NOMO-1 (cell line): ENCODE measurements around the gene ELL.
A peak's percentile ranks its signal among the peaks of the same experiment; 100 is the strongest.

Source experiments
- DNase-seq, 2 experiments: peaks; one replicate each; lab custom pipeline; 2025; ENCODE audit not compliant: unreplicated experiment in 2 of 2; lab: John Stamatoyannopoulos, UW

Gene ELL

GRCh38 chr19:18474366-18474887 is 47.4 kb downstream of the ELL start:
- DNase-seq, result no peak

- DNase-seq, result no peak
Observed at GRCh38 chr19:18473706-18474087, 48.2 kb downstream of the ELL start.

DNA sequence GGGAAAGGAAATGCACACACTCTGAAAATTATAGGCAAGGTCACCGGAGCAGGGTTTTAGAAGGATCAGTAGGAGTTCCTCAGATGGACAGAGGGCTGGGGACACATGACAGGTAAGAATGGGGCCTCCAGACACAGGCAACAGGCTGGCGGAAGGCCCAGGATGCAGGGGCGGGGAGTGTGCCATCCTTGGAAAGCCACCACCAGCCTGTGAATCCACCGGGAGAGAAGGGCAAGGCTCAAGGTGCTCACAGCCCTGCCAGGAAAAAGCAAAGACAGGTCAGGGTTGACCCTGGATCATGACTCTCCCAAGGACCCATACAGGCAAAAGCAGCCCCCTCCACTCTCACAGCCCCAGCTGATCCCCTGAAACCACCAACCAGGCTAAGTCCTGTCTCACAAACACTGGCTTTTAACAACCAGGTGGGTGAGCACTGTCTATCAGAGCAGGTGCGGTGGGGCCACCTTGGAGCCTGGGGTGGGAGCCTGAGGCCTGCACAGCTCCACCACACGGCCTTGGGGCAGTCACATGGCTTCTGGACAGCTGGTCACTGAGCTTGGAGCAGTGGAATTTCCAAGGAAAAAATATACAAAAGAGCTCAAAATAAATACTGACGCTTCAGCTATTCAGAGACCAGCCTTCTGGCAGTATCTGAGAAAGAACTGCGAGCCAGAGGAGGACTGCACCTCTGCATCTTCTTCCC is 48.7 kb downstream of the ELL start:
- no peak for DNase-seq

GRCh38 chr19:18470787-18471186 is 51.1 kb downstream of the ELL start:
- DNase-seq, result no peak

DNA sequence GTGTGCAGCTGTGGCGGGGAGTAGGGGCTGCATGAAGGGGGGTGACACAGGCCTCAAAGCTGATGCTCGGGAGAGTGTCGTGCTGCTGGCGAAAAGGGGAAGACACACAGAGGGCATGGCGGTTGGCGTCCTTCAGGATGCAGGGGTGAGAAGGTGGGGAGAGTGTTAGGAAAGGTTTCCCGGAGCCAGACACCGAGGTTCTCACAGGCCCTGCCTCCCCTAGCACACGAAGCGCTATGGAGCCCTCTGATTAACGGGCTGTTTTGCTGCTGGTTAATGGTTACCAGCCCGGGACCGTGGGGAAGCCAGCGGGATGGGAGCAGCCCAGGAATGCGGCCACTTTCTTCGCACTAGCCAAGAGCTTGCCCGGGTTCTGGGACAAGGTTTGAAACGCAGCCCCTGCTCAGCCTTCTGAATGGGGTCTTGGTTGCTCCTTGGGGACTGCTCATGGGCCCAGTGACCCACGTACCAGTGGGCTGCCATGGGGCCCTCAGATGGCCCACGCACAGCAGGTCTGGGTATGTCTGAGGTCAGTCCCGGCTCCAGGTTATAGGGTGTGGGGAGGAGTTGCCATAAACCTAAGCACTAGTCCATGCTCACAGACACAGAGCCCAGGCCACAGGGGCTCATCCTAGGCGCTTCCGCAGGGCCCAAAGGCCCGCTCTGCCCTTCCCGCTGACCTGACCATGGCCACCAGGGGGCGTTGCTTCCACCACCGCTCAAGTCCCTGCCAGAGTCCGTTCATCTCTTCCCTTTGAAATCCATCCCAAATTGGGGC is 52.6 kb downstream of the ELL start:
- peak; percentile 38 for DNase-seq

DNA sequence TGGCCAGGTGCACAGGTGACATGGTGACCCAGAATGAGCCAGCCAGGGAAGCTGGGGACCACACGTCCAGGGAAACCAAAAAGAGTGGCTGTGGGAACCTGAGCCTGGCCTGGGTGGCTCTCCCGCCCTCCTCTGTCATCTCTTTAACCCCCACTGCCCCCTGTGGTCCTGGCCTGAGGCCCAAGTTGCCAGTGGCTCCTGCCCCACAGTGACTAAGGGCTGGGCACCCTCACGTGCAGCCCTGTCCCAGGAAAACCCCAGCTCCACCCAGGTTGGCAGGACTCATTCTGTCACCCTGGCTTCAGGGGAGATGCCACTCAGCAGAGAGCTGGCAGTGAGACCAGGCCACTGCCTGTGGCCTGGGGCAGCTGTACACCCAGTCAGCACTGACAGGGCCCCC is 53.4 kb downstream of the ELL start:
- no peak for DNase-seq

- no peak for DNase-seq
Observed at GRCh38 chr19:18467978-18468377, 53.9 kb downstream of the ELL start.

DNA sequence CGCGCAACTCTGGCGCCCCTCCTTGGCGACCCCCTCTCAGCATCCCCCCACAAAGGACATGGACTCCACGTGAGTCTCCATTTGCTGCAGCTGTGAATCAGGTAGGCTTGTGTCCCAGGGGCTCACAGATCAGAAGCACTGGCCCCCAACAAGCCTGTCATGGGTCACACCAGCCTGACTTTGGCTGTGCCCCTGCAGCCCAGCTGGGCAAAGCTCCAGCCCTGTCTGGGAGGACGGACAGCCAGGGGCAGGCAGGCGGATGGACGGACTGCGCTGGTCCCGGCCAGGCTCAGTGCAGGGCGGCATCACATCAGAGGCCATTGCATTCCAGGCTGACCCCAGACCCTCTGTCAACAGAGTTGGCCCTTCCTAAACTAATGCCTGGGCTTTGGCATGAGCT is 55.5 kb downstream of the ELL start:
- no peak for DNase-seq

- DNase-seq, result no peak
Observed at GRCh38 chr19:18465964-18466339, 55.9 kb downstream of the ELL start.

DNA sequence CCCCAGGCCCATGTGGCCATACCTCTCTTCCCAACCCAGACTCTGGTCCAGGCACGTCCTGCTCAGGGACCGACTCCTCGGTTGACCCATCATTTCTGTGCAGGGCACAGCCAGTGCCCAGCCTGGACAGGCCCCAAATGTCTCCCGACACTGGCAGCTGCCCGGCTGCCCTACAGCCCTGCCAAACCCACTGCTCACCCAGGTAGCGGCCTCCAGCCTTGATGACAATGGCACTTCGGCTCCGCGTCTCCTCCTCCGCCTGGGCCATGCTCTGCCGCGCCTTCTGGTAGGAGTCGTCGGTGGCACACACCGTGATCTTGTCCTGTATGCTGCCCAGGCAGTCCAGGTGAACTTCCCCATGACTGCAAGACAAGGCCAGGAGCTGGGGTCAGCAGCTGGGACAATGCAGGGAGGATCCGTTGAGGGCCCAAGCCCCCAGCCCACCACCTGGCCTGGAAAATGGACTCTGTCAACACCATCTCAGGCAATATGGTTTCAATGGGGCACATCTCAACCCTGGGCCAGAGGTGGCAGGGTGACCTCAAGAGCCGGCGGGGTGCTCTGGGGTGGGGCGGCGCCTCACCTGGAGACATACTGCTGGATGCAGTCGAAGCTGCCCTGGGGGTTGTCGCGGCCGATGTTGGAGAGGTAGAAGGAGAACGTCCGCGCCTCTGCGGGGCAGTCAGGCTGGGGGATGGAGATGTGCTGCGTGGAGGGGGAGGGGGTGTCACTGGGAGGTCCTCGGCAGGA is 56.5 kb downstream of the ELL start:
- no peak for DNase-seq

DNA sequence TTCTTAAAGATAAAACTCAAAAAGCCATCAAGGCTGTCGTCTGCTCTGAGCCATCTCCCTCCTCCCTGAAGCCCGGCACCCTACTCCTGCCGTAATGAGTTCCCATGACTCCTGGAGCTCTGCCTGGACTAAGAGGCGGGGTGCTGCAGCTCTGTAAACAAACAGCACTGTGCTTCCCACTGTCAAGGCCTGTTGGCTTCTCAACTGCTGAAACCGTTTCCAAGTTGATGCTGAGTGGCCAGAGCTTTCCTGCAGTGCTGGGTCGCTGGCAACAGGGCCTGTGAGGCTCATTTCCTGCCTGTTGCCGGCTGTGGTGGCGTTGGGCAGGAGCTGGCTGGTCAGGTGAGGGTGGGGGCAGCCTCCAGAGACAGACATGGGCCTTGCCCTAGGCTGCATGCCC is 57.2 kb downstream of the ELL start:
- DNase-seq, result no peak

DNA sequence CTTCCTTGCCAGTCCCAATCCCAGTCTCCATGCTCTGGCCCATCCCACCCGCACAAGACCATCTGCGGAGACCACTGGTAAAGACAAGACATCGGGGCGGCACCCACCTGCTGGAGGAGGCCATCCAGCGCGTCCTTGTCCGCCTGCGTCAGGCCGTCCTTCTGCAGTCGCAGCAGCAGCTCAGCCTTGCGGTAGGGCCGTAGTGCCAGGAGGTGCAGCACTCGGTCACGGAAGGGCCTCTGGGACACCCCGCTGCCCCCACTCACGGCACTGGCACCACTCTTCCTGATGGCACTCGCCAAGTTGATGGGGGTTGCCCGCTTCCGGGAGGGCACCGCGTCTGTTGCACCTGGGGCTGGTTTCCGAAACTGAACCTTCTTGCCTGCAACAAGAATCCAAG is 60.4 kb downstream of the ELL start:
- no peak for DNase-seq

DNA sequence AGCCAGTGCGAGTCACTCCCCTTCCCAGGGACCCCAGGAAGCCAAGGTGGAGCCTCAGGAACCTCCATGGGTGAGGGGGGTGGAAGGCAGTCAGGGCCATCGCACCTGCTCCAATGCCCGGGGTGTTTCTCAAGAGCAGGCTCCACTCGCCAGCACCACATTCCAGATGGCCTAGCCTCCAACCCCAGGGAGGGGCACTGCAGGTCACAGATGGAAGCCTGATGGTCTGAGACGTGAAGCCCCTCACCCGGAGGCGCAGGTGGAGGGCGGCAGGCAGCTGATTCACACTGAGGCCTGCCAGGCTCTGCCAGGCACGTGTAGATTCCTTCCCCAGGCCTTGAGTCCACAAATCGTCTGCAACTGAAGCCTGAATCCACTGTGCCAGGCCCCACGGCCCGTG is 61.0 kb downstream of the ELL start:
- DNase-seq, result no peak

GRCh38 chr19:18457483-18458331 is 64.2 kb downstream of the ELL start:
- DNase-seq, result no peak

DNA sequence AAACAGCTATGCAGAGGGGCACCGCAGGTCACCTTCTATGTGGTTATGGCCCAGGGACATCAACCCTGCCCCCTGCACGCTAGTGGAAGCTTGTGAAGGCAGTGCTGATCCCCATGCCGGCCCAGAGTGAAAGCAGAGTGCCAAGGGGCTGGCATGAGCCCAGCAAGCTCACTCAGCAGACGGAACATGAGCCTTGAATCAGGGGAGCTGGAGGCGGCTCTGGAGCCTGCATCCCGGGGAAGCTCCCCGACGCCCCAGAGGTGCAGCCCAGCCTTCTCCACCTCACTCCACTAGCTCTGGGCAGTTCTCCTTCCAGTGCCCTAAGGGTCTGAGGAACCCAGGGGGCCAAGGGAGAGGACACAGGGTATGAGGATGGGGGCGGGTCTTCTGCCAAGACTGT is 64.9 kb downstream of the ELL start:
- no peak for DNase-seq

GRCh38 chr19:18456279-18456678 is 65.6 kb downstream of the ELL start:
- no peak for DNase-seq

- DNase-seq, result no peak
Observed at GRCh38 chr19:18453269-18454024, 68.4 kb downstream of the ELL start.

GRCh38 chr19:18452386-18452785 is 69.5 kb downstream of the ELL start:
- no peak for DNase-seq

GRCh38 chr19:18450931-18451836 is 70.7 kb downstream of the ELL start:
- peak; percentile 31 to 45 for DNase-seq
